CD4-positive, CD25-positive, alpha-beta regulatory T cell (primary cell): ENCODE results near the gene C1QTNF3. TPM values are rescaled to one million over a fixed set of nuclear protein-coding genes. Genes with fewer than 3 reads are reported as not detected.
"Not testable (repeated sequence)": the region's sequence is repeated elsewhere in the genome, so short reads cannot be mapped to it uniquely, and the experiment has no call there.

Experiments
- ATAC-seq, 2 donors: fragments of 150-1000 bp; cut with Tn5 transposase; one replicate each; pipeline ENCODE4 v1.10.0; 2021; ENCODE audit warnings: low read depth in 2 of 2, moderate number of reproducible peaks in 2 of 2, moderate library complexity in 1 of 2
- DNase-seq, 3 donors: peaks; one replicate each; pipeline versions ENCODE4 v3.0.0 to v3.0.0-alpha.2; 2012 to 2022; ENCODE audit warnings: mixed read lengths in 1 of 3
- H3K27ac ChIP-seq: one replicate; pipeline ENCODE4 v1.7.0; 2013; ENCODE audit warnings: mild to moderate bottlenecking, low read length; ENCODE audit not compliant: insufficient read depth, poor library complexity, severe bottlenecking
- H3K27me3 ChIP-seq: one replicate; pipeline ENCODE4 v1.7.0; 2013; ENCODE audit warnings: low read length; ENCODE audit not compliant: control insufficient read depth, insufficient read depth
- H3K36me3 ChIP-seq: one replicate; pipeline ENCODE4 v1.7.0; 2013; ENCODE audit warnings: mild to moderate bottlenecking, low read length, moderate library complexity; ENCODE audit not compliant: control insufficient read depth, insufficient read depth
- H3K4me1 ChIP-seq: 2 replicates; pipeline ENCODE4 v1.7.0; 2013; ENCODE audit warnings: mild to moderate bottlenecking, low read length; ENCODE audit not compliant: insufficient read depth, control insufficient read depth, poor library complexity, severe bottlenecking
- H3K4me3 ChIP-seq: one replicate; pipeline ENCODE4 v1.7.0; 2013; ENCODE audit warnings: low read depth, mild to moderate bottlenecking, low read length, moderate library complexity
- H3K9me3 ChIP-seq, 2 experiments: 1 replicate in 1 of 2; 2 replicates in 1 of 2; pipeline ENCODE4 v1.7.0; 2013; ENCODE audit warnings: low read length in 2 of 2, mild to moderate bottlenecking in 1 of 2, moderate library complexity in 1 of 2; ENCODE audit not compliant: control insufficient read depth in 2 of 2
- H3K27ac Mint-ChIP-seq, 3 donors: one replicate each; pipeline ENCODE4 v1.8.0; 2020 to 2022; ENCODE audit warnings: mild to moderate bottlenecking in 3 of 3, mixed read lengths in 3 of 3, moderate library complexity in 2 of 3
- H3K27me3 Mint-ChIP-seq: one replicate; pipeline ENCODE4 v1.8.0; 2022; ENCODE audit warnings: mild to moderate bottlenecking, mixed read lengths
- H3K36me3 Mint-ChIP-seq: one replicate; pipeline ENCODE4 v1.8.0; 2020; ENCODE audit warnings: mixed read lengths
- H3K4me1 Mint-ChIP-seq, 4 donors: one replicate each; pipeline ENCODE4 v1.8.0; 2020 to 2022; ENCODE audit warnings: mixed read lengths in 4 of 4, mild to moderate bottlenecking in 1 of 4
- H3K4me3 Mint-ChIP-seq, 4 donors: one replicate each; pipeline ENCODE4 v1.8.0; 2020 to 2022; ENCODE audit warnings: mild to moderate bottlenecking in 4 of 4, mixed read lengths in 4 of 4, moderate library complexity in 3 of 4
- H3K9me3 Mint-ChIP-seq, 7 donors: one replicate each; pipeline ENCODE4 v1.8.0; 2020 to 2022; ENCODE audit warnings: mixed read lengths in 7 of 7, mild to moderate bottlenecking in 3 of 7, moderate library complexity in 2 of 7
- polyA plus RNA-seq, 4 donors: library from polyadenylated mRNA; unstranded; fragments of 300-500 nt; fragmentation: Illumina TruSeq; gene quantifications; one replicate each; pipeline ENCODE4 v1.2.3, GENCODE V29; 2021
- total RNA-seq: library from RNA; stranded (reverse); gene quantifications from one replicate; pipeline ENCODE4 v1.2.3, GENCODE V29; 2022

The C1QTNF3 gene
- total and polyA plus RNA-seq, 5 donors from 2014 or later: 0.09 to 7.6 (median 0.51) TPM; not detected in 1

DNA sequence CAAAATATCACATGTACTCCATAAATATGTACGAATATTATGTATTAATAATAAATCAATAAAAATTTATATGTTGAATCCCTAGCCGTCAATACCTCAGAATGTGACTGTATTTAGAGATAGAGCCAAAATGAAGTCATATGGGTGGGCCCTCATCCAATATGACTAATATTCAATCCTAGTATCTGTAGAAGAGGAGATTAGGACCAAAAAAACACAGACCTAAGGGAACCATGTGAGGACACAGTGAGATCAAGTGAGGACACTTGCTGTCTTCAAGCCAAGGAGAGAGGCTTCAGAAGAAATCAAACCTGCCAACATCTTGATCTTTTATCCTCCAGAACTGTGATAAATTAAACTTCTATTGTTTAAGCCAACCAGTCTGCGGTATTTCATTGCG lies 31.5 kb downstream of the C1QTNF3 start:
- ATAC-seq: no peak
- no peaks in the 10 kb centered on the region for H3K36me3 ChIP-seq
- H3K27ac Mint-ChIP-seq: no peak overlapping the region

DNA sequence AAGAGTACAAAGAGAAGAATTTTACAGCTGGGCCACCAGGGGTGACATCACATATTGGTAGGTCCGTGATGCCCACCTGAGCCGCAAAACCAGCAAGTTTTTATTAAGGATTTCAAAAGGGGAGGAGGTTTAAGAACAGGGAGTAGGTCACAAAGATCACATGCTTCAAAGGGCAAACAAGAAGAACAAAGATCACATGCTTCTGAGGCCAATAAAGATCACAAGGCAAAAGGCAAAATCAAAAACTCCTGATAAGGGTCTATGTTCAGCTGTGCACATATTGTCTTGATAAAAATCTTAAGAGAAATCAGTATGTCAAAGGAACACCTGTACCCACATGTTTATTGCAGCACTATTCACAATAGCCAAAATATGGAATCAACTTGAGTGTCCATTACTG lies 32.9 kb downstream of the C1QTNF3 start:
- ATAC-seq, H3K27me3 ChIP-seq, H3K36me3 Mint-ChIP-seq, H3K27ac ChIP-seq, H3K36me3 ChIP-seq, H3K4me3 ChIP-seq, H3K27me3 Mint-ChIP-seq, H3K9me3 Mint-ChIP-seq, DNase-seq, H3K9me3 ChIP-seq: not testable (repeated sequence)
- H3K4me3 Mint-ChIP-seq: peak overlapping the region in 2 of 4 donors; percentile 68 to 96
- H3K4me1 Mint-ChIP-seq: peaks cover 16 to 27% (median 19%) of the 10 kb centered on the region in 4 donors
- H3K4me1 ChIP-seq: peaks cover 20% of the 10 kb centered on the region
- peak overlapping the region in 1 of 3 donors; percentile 35 for H3K27ac Mint-ChIP-seq

More for the DNA sequence above, 31.5 kb downstream of the C1QTNF3 start:
- no peaks in the 10 kb centered on the region for H3K36me3 Mint-ChIP-seq
- H3K4me3 ChIP-seq: no peak overlapping the region
- H3K27me3 Mint-ChIP-seq: no peaks in the 10 kb centered on the region
- no peaks in the 10 kb centered on the region for H3K9me3 Mint-ChIP-seq
- no peak overlapping the region for H3K27ac ChIP-seq
- DNase-seq: no peak
- H3K4me1 ChIP-seq: peaks cover 20% of the 10 kb centered on the region
- H3K27me3 ChIP-seq: no peaks in the 10 kb centered on the region
- no peaks in the 10 kb centered on the region for H3K9me3 ChIP-seq
- H3K4me3 Mint-ChIP-seq: no peak overlapping the region
- peaks cover 13 to 21% (median 17%) of the 10 kb centered on the region in 4 donors for H3K4me1 Mint-ChIP-seq

GRCh38 chr5:34009610-34010009 lies 33.4 kb downstream of the C1QTNF3 start:
- no peaks in the 10 kb centered on the region for H3K27me3 Mint-ChIP-seq

DNA sequence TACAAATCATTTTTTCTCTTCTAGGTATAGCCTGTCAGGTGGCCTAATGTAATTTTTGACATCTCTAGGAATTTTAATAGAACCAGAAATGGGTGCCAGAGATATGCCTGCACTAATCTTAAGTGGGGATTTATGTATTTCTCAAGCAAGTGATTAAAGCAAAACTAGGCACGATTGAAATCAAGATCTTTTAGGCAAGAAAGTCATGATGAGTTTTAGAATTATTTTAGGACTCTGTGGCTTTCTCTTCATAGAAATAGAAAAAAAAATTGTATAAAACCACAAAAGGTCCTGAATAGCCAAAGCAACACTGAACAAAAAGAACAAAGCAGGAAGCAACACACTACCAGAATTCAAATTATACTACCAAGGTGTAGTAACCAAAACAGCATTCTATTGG lies 34.2 kb downstream of the C1QTNF3 start:
- ATAC-seq: no peak
- Mint-ChIP-seq H3K4me1 (peaks cover 17 to 27% (median 20%) of the 10 kb centered on the region in 4 donors), H3K9me3 (no peaks in the 10 kb centered on the region), H3K27ac (peak overlapping the region; percentile 88 to 97 (median 89)), H3K36me3 (peaks cover 3% of the 10 kb centered on the region), H3K27me3 (no peaks in the 10 kb centered on the region), H3K4me3 (peak overlapping the region; percentile 96 to 98 (median 96))
- H3K36me3 ChIP-seq: peaks cover under 1% of the 10 kb centered on the region
- H3K4me3 ChIP-seq: peak overlapping the region; percentile 95
- peak overlapping the region; percentile 88 for H3K27ac ChIP-seq
- no peaks in the 10 kb centered on the region for H3K9me3 ChIP-seq
- peaks cover 20% of the 10 kb centered on the region for H3K4me1 ChIP-seq
- H3K27me3 ChIP-seq: no peaks in the 10 kb centered on the region
- DNase-seq: peak in 1 of 3 donors; percentile 13

More at GRCh38 chr5:34009610-34010009, 33.4 kb downstream of the C1QTNF3 start:
- Histone ChIP-seq H3K4me1 (peaks cover 20% of the 10 kb centered on the region), H3K4me3 (no peak overlapping the region), H3K27ac (no peak overlapping the region), H3K36me3 (no peaks in the 10 kb centered on the region), H3K27me3 (no peaks in the 10 kb centered on the region), H3K9me3 (no peaks in the 10 kb centered on the region)
- no peak for ATAC-seq
- no peaks in the 10 kb centered on the region for H3K9me3 Mint-ChIP-seq
- no peak overlapping the region for H3K27ac Mint-ChIP-seq
- peaks cover 16 to 27% (median 20%) of the 10 kb centered on the region in 4 donors for H3K4me1 Mint-ChIP-seq
- H3K36me3 Mint-ChIP-seq: no peaks in the 10 kb centered on the region
- peak overlapping the region in 1 of 4 donors; percentile 96 for H3K4me3 Mint-ChIP-seq
- no peak for DNase-seq

DNA sequence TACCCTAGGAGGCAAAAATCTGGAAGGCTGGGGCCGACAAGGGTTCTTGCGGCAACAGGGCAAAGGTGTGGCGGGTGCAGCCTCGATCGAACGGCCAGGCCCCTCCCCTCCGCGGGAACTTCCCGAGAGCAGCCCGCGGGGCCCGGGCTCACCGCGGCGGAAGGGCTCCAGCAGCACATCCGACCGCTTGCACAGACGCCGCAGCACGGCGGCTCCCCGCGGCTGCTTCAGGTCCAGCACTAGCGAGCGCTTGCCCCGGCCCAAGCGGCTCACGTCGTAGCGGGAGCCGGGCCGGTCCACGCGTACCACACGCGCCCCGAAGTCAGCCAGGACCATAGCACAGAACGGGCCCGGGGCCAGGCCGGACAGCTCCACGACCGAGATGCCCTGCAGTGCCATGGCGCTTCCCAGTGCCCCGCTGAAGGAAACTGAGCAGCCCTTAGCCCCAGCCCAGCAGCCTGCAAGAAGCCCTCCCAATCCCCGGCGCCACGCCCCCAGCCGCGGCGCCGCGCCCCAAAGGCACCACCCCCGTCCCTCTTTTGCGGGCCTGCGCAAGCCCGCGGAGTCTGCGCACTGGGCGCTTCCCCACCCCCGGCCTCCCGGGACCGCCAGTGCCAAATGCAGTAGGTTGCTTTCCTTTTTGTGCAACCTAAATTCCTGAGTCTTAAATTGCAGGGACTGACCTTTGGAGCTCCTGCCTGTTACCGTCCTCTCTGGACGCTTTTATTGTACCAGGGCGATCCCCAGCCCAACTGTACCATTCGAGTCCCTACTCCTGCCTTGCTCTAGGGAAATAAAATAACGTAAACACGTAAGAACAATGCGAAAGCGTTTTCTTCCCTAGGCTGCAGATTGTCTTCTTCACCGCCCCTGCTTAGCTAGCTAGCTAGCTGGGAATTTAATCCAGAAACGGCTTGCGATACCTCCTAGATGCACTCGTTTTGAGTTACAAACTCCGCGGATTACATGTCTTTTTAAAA lies 35.1 kb downstream of the C1QTNF3 start, which contains the start of gene AMACR:
Gene AMACR (minus strand): TSS at position 430 of the 980 bp plus-strand sequence. CDS start 31 bp downstream, at position 399.
- H3K27ac ChIP-seq: peak within 1 kb of the TSS; percentile 88
- peaks cover 20% of the 10 kb centered on the region for H3K4me1 ChIP-seq
- H3K27me3 ChIP-seq: no peaks in the 10 kb centered on the region
- peaks cover 8% of the 10 kb centered on the region for H3K36me3 Mint-ChIP-seq
- peak; percentile 80 to 93 for ATAC-seq
- H3K27ac Mint-ChIP-seq: peak within 1 kb of the TSS; percentile 88 to 97 (median 89)
- H3K9me3 ChIP-seq: no peaks in the 10 kb centered on the region
- H3K4me3 ChIP-seq: peak within 1 kb of the TSS; percentile 95
- H3K4me1 Mint-ChIP-seq: peaks cover 17 to 27% (median 20%) of the 10 kb centered on the region in 4 donors
- DNase-seq: peak; percentile 73 to 90 (median 87)
- no peaks in the 10 kb centered on the region for H3K9me3 Mint-ChIP-seq
- peak within 1 kb of the TSS; percentile 96 to 98 (median 96) for H3K4me3 Mint-ChIP-seq
- peaks cover 7% of the 10 kb centered on the region for H3K36me3 ChIP-seq
- no peaks in the 10 kb centered on the region for H3K27me3 Mint-ChIP-seq

DNA sequence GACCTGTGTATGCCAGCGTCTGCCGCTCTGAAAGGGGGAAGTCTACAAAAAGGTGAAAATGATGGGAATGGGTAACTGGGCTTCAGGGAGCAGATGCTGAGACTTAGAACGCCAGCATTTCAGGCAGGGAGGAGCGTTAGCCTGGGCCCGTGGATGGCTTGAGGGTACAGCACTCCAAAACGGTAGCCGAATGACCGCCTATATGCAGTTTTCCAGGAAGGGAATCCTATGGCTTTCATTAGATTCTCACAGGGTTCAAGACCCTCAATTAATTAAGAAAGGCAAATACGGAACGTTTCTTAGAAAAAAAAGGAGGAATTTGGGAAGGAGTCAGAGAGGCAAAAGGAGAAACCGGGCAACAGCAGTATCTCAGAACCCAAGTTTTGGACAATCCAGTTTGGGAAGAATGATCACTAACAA lies 35.8 kb downstream of the C1QTNF3 start:
- Histone ChIP-seq H3K4me3 (peak overlapping the region; percentile 85), H3K9me3 (no peaks in the 10 kb centered on the region), H3K4me1 (peaks cover 20% of the 10 kb centered on the region), H3K27me3 (no peaks in the 10 kb centered on the region), H3K27ac (peak overlapping the region; percentile 88), H3K36me3 (peaks cover 7% of the 10 kb centered on the region)
- Mint-ChIP-seq H3K36me3 (peaks cover 8% of the 10 kb centered on the region), H3K9me3 (no peaks in the 10 kb centered on the region), H3K27ac (peak overlapping the region; percentile 88 to 97 (median 89)), H3K4me3 (peak overlapping the region; percentile 96 to 98 (median 96)), H3K27me3 (no peaks in the 10 kb centered on the region), H3K4me1 (peaks cover 17 to 27% (median 20%) of the 10 kb centered on the region in 4 donors)
- ATAC-seq (no peak), DNase-seq (no peak)

DNA sequence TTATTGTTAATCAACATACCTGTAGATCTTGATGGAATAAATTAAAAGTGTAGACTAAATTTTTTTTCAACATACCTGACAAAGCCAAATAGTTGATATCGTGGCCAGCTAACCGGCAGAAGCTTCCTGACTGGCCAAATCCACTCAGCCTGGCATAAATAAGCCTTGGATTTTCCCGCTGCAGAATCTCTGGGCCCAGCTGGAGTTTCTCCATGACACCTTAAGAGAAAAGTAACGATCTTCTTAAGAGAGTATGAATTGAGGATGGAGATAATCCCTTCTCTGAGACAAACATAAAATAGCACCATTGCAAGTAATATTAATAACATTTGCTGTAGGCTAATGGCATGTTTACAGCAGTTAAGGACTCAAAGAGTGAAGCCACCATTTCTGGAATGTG lies 37.3 kb downstream of the C1QTNF3 start:
- no peak for DNase-seq
- Histone ChIP-seq H3K36me3 (peaks cover 7% of the 10 kb centered on the region), H3K4me3 (no peak overlapping the region), H3K27me3 (no peaks in the 10 kb centered on the region), H3K27ac (no peak overlapping the region), H3K9me3 (no peaks in the 10 kb centered on the region), H3K4me1 (peaks cover 20% of the 10 kb centered on the region)
- Mint-ChIP-seq H3K4me1 (peaks cover 17 to 27% (median 20%) of the 10 kb centered on the region in 4 donors), H3K27me3 (no peaks in the 10 kb centered on the region), H3K9me3 (no peaks in the 10 kb centered on the region), H3K4me3 (peak overlapping the region in 2 of 4 donors; percentile 30 to 96), H3K27ac (no peak overlapping the region), H3K36me3 (peaks cover 8% of the 10 kb centered on the region)
- no peak for ATAC-seq
